Upper lobe of right lung (tissue), 1 donor: ENCODE measurements around the gene CEP131. TPM values are rescaled to one million over a fixed set of nuclear protein-coding genes. Genes with fewer than 3 reads are reported as not detected.

Source experiments
- ATAC-seq: fragments of 200-7000 bp; cut with Tn5 transposase; one replicate; pipeline ENCODE4 v1.9.1; 2020; ENCODE audit warnings: mild to moderate bottlenecking, moderate library complexity
- DNase-seq: peaks from one replicate; pipeline ENCODE4 v3.0.0-alpha.2; 2020
- H3K27ac ChIP-seq: fragments of 200-600 bp; one replicate; pipeline ENCODE4 v1.8.0; 2022
- H3K27me3 ChIP-seq: fragments of 200-600 bp; one replicate; pipeline ENCODE4 v1.8.0; 2022; ENCODE audit warnings: mild to moderate bottlenecking
- H3K36me3 ChIP-seq: fragments of 200-600 bp; one replicate; pipeline ENCODE4 v1.8.0; 2022
- H3K4me1 ChIP-seq: fragments of 200-600 bp; one replicate; pipeline ENCODE4 v1.8.0; 2022
- H3K4me3 ChIP-seq: fragments of 200-600 bp; one replicate; pipeline ENCODE4 v1.8.0; 2022; ENCODE audit warnings: mild to moderate bottlenecking
- H3K9me3 ChIP-seq: fragments of 200-600 bp; one replicate; pipeline ENCODE4 v1.8.0; 2022
- intact Hi-C: fragments of 100-400 bp; cut with DNase I; formaldehyde crosslinking; loops from one replicate; pipeline ENCODE4 v1.11.0; 2022
- total RNA-seq: library from RNA; stranded (reverse); fragmentation: NEBNext Ultra II Directional; extraction: Animal tissue kit (Norgen Biotek cat#: 25700); gene quantifications from one replicate; pipeline ENCODE4 v1.2.1, GENCODE V29; 2021
- TF ChIP-seq, protein P1 (sequence below): fragments of 200-600 bp; IDR thresholded peaks from one replicate; pipeline ENCODE4 v1.8.0; 2022; ENCODE audit warnings: antibody characterized with exemption
- donor health status: DM: no; HTN: yes; CAD: no; lungs with severe emphysema.

Gene CEP131
- total RNA-seq, 1 donor from 2014 or later: 7.5 TPM

DNA sequence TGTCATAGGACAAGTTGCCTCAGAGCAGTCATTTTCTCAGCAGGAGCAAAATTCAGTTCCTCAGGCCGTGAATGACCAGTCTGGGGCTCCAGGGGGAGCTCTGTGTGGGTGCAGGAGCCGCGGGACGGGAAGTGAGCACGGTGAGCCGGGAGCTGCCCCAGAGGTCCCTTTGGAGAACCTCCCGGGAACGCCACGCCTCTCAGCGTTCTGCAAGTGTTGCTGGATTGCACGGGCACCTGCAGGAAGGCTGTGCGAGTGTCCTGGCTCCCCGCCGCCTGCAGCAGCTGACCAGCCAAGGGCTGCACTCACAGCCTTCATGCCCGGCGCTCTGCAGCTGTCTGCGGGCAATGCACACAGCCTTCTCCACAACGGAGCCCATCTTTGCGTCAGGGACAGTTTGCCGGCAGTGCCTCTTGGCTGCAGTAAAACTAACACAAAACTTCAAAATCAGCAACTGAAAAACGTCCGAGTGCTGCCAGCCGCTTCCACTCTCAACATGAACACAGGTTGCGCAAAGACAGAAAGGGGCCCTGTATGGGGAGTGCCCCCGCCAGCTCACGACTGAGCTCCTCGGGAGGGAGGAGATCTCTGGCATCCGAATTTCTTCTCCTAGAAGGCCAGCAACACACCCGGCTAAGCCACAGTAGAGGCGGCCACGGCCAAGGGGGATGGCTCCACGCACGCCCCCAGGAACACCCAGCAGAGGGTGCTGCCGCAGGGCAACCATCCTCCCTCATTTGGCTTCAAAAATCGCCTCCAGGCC lies 32.4 kb upstream of the CEP131 start:
- no peak overlapping the region for H3K4me3 ChIP-seq
- no peaks in the 10 kb centered on the region for H3K27me3 ChIP-seq
- TF ChIP-seq, protein P1, sequence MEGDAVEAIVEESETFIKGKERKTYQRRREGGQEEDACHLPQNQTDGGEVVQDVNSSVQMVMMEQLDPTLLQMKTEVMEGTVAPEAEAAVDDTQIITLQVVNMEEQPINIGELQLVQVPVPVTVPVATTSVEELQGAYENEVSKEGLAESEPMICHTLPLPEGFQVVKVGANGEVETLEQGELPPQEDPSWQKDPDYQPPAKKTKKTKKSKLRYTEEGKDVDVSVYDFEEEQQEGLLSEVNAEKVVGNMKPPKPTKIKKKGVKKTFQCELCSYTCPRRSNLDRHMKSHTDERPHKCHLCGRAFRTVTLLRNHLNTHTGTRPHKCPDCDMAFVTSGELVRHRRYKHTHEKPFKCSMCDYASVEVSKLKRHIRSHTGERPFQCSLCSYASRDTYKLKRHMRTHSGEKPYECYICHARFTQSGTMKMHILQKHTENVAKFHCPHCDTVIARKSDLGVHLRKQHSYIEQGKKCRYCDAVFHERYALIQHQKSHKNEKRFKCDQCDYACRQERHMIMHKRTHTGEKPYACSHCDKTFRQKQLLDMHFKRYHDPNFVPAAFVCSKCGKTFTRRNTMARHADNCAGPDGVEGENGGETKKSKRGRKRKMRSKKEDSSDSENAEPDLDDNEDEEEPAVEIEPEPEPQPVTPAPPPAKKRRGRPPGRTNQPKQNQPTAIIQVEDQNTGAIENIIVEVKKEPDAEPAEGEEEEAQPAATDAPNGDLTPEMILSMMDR: peak; percentile 65
- H3K36me3 ChIP-seq: peaks cover 52% of the 10 kb centered on the region
- intact Hi-C loops: loop anchor here (10.0 kb wide), 2 partner anchors 230 to 330 kb away; no protein-coding TSS in a partner anchor
- DNase-seq: peak; percentile 97
- no peaks in the 10 kb centered on the region for H3K9me3 ChIP-seq
- peak overlapping the region; percentile 55 for H3K27ac ChIP-seq
- ATAC-seq: peak; percentile 92
- H3K4me1 ChIP-seq: peaks cover 14% of the 10 kb centered on the region

DNA sequence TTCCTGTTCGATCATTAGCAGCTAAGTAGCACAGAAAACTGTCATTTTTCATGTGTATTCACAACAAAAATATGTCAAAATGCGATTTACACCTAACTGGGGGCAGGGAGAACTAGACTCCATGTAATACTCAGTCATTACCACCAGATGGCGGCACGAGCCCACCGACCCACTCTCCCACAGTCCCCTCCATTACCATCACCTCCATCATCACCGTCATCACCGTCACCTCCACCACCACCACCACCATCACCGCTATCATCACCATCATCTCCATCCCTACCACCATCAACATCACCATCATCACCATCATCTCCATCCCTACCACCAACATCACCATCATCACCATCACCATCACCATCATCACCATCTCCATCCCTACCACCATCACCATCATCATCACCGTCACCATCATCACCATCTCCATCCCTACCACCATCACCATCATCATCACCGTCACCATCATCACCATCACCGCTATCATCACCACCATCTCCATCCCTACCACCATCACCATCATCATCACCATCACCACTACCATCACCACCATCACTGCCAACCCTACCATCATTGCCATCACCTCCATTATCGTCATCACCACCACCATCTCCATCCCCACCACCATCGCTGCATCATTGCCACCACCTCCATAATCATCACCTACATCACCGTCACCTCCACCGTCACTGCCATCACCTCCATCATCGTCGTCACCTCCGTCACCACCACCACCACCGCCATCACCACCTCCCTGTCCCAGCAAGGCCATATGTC lies 30.8 kb upstream of the CEP131 start:
- Histone ChIP-seq H3K9me3 (no peaks in the 10 kb centered on the region), H3K4me3 (no peak overlapping the region), H3K27ac (no peak overlapping the region), H3K36me3 (peaks cover 44% of the 10 kb centered on the region), H3K27me3 (no peaks in the 10 kb centered on the region), H3K4me1 (peaks cover 14% of the 10 kb centered on the region)
- DNase-seq (no peak), ATAC-seq (peak; percentile 62)
- intact Hi-C loops: loop anchor here (10.0 kb wide), 2 partner anchors 231 to 331 kb away; no protein-coding TSS in a partner anchor
- TF ChIP-seq, protein P1: peak; percentile 77

DNA sequence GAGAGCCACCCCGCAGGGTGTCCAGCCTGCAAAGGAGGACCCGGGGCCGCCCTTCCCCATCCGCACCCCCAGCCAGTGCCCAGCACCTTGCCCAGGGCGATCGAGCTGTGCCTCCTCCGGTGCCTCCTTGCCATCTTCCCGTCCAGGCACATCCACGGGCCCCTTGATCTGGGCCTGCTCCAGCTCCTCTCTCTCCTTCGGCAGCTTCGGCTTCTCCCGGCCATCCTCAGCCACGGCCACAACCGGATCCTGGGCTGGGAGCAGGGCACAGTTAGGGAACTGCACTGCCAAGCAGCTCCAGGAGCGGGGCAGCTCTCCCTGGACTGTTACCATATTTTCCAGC lies 30.2 kb upstream of the CEP131 start:
- TF ChIP-seq, protein P1: no peak
- no peak overlapping the region for H3K4me3 ChIP-seq
- DNase-seq (no peak), ATAC-seq (no peak)
- no peaks in the 10 kb centered on the region for H3K9me3 ChIP-seq
- H3K27ac ChIP-seq: no peak overlapping the region
- intact Hi-C loops: loop anchor here (10.0 kb wide), 2 partner anchors 232 to 332 kb away; no protein-coding TSS in a partner anchor
- peaks cover 14% of the 10 kb centered on the region for H3K4me1 ChIP-seq
- H3K27me3 ChIP-seq: no peaks in the 10 kb centered on the region
- H3K36me3 ChIP-seq: peaks cover 38% of the 10 kb centered on the region

DNA sequence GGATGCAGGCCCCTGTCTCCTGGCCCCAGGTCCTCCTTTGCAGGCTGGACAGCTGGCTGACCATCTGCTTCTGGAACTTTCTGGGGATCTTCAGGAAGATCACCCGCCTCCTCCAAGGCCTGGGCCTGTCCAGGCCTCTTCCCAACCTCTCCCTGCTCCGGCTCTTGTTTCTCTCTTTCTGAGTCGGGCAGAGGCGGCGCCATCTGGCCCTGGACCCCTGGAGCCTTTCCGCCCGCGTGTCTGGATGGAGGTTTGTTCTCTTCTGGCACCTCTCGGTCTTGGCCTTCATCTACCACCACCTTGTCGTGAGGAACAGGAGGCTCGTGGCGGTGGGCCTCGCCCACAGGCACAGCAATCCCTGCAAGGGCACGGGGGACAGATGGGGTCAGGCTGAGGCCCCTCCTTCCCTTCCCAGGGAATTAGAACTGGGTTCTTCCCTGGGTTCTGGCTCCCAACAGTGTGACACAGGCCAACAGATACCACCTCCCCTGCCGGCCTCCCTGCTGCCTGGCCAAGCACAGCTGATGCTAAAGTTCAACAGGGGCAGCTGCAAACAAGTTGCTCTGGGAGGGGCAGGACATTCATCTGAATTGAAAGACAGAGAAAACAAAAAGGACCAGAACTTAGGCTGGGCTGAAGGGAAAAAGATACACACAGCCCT lies 29.7 kb upstream of the CEP131 start:
- ATAC-seq: no peak
- Histone ChIP-seq H3K4me3 (no peak overlapping the region), H3K4me1 (peaks cover 14% of the 10 kb centered on the region), H3K9me3 (no peaks in the 10 kb centered on the region), H3K27me3 (no peaks in the 10 kb centered on the region), H3K36me3 (peaks cover 33% of the 10 kb centered on the region), H3K27ac (no peak overlapping the region)
- TF ChIP-seq, protein P1: no peak
- DNase-seq: no peak
- intact Hi-C loops: loop anchor here (10.0 kb wide), 2 partner anchors 232 to 332 kb away; no protein-coding TSS in a partner anchor

DNA sequence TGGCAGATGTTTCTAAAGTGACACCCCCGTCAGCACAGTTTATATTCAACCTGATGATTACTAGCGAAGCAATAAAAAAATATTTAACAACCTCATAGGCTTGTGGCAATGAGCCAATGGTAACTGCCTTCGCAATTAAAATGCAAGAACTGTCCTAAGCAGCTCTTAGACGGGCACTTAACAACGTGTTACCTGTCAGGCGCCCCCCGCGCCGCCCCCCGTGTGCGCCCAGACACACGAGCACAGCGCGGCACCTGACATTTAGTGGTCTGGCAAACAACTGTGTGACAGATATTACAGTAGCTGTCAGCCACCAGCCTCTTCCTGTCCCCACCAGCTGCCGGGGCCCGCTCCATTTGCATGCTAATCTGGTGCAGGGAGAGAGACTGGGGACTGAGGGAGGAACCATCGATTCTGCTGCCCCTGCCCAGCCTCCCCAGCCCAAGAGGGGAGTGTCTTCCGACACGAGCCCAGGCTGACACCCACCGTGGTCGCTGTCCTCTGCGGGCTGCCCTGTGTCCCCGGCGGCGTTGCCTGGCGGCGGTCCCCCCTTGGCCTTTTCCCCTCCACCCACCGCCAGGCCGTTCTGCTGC lies 29.0 kb upstream of the CEP131 start:
- intact Hi-C loops: loop anchor here (10.0 kb wide), 2 partner anchors 233 to 333 kb away; no protein-coding TSS in a partner anchor
- ATAC-seq (no peak), DNase-seq (no peak)
- peaks cover 33% of the 10 kb centered on the region for H3K36me3 ChIP-seq
- TF ChIP-seq, protein P1: no peak
- no peaks in the 10 kb centered on the region for H3K27me3 ChIP-seq
- H3K27ac ChIP-seq: no peak overlapping the region
- H3K4me1 ChIP-seq: peaks cover 14% of the 10 kb centered on the region
- no peaks in the 10 kb centered on the region for H3K9me3 ChIP-seq
- no peak overlapping the region for H3K4me3 ChIP-seq
